Measurements from ENCODE around the gene SMAD2.

DNA sequence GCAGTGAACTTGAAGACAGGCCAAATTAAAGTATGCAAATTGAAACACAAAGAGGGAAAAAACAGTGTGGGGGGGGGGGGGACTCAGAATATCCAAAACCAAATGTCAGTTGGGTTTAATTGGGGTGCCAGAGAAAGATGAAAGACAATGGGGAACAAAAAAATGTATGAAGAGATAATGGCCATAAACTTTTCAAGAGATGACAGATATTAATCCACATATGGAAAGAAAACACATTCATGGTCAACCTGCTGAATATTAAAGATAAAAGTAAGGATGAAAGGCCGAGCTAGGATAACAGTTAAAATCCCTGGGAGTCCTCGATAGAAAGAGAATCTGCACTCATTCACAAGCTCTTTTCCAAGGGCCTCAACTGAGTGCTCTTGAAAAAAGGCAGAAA is 26.6 kb downstream of the SMAD2 start:
- TF ChIP-seq ESRRA (IDR thresholded peaks at IDR 0.05; ENCODE audit: borderline replicate concordance, low read length), result no peak
- TF ChIP-seq SMC3 (IDR thresholded peaks at IDR 0.05), result no peak
- TF ChIP-seq, protein P1, sequence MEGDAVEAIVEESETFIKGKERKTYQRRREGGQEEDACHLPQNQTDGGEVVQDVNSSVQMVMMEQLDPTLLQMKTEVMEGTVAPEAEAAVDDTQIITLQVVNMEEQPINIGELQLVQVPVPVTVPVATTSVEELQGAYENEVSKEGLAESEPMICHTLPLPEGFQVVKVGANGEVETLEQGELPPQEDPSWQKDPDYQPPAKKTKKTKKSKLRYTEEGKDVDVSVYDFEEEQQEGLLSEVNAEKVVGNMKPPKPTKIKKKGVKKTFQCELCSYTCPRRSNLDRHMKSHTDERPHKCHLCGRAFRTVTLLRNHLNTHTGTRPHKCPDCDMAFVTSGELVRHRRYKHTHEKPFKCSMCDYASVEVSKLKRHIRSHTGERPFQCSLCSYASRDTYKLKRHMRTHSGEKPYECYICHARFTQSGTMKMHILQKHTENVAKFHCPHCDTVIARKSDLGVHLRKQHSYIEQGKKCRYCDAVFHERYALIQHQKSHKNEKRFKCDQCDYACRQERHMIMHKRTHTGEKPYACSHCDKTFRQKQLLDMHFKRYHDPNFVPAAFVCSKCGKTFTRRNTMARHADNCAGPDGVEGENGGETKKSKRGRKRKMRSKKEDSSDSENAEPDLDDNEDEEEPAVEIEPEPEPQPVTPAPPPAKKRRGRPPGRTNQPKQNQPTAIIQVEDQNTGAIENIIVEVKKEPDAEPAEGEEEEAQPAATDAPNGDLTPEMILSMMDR (IDR thresholded peaks at IDR 0.05), result no peak
- TF ChIP-seq NFE2L2 (conservative IDR thresholded peaks at IDR 0.05; ENCODE audit: low read length), result no peak
- TF ChIP-seq, protein P2, sequence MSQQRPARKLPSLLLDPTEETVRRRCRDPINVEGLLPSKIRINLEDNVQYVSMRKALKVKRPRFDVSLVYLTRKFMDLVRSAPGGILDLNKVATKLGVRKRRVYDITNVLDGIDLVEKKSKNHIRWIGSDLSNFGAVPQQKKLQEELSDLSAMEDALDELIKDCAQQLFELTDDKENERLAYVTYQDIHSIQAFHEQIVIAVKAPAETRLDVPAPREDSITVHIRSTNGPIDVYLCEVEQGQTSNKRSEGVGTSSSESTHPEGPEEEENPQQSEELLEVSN (IDR thresholded peaks at IDR 0.05; ENCODE audit: borderline replicate concordance, low read depth), result no peak
- no peak for TF ChIP-seq POLR2A (IDR thresholded peaks at IDR 0.05; ENCODE audit: low read length)
